Frontal cortex (tissue), 4 donors: ENCODE data around the gene SLC38A5. TPM values are rescaled to one million over a fixed set of nuclear protein-coding genes. Genes with fewer than 3 reads are reported as not detected.
"Not testable (repeated sequence)": the region's sequence is repeated elsewhere in the genome, so short reads cannot be mapped to it uniquely, and the experiment has no call there.

ENCODE experiments used
- DNase-seq, 2 donors: peaks; one replicate each; pipeline ENCODE4 v3.0.0; 2012; ENCODE audit warnings: low spot score in 2 of 2
- FAIRE-seq: peaks from 2 replicates; lab custom pipeline; 2012; peaks lifted over from hg19 to GRCh38; lab: Jason Lieb, UNC
- small RNA-seq: library from RNA; depleted of rRNA; stranded (forward); fragments of <200 nt; gene quantifications from one replicate; pipeline ENCODE3, GENCODE V24; 2014
- total RNA-seq: library from RNA; depleted of rRNA; stranded (reverse); fragments of >200 nt; gene quantifications from one replicate; pipeline ENCODE4 v1.2.3, GENCODE V29; 2014
- donor health status: control.
- donor health status: control.
- donor health status: control.

The SLC38A5 gene
- total RNA-seq, 1 donor from 2014 or later, result 25.3 TPM

DNA sequence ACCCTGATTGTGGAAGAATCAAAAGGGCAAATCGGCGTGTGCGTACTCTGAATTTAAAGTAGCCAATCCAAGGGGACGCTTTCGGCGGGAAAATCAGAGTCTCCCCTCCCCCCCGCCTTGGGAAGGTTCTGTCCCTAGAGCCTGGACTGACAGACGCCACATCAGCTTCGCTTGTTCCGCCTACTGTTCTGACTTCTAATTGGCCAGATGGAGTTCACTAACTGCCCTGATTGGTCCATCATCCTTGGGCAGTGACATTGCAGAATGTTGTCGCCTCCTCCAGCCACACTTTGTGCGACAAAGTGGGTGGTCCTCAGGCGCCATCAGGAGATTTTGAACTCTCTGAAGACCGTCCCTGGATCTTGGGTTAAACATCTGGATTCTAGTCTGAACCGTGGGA lies 58.2 kb downstream of the SLC38A5 start, which contains the start of gene SSX4B:
TSS of gene SSX4B (minus strand) at position 101 of the 400 bp plus-strand sequence. CDS start 588 bp downstream, outside the sequence.
- FAIRE-seq, DNase-seq: not testable (repeated sequence)

Small RNAs within 50 kb of the gene (small RNA-seq; reads per million reads assigned to genes)
- not detected for gene AL606490.4

Other genes starting within 250 kb of the SLC38A5 start
- not detected for gene SSX1, start 214.9 kb downstream of the SLC38A5 start, total RNA-seq
- not detected for gene SSX3, start 113.6 kb downstream of the SLC38A5 start, total RNA-seq
- not detected for gene SSX4, start 86.7 kb downstream of the SLC38A5 start, total RNA-seq
- not detected for gene SSX4B, start 58.3 kb downstream of the SLC38A5 start, total RNA-seq
- 36.3 TPM for gene FTSJ1, start 5.9 kb upstream of the SLC38A5 start, total RNA-seq
- gene PORCN, start 38.7 kb upstream of the SLC38A5 start, total RNA-seq, result 7.3 TPM
- 53.4 TPM for gene EBP, start 51.5 kb upstream of the SLC38A5 start, total RNA-seq
- gene TBC1D25, start 69.5 kb upstream of the SLC38A5 start, total RNA-seq, result 4.9 TPM
- 188 TPM for gene RBM3, start 104.2 kb upstream of the SLC38A5 start, total RNA-seq
- 56.7 TPM for gene WDR13, start 127.2 kb upstream of the SLC38A5 start, total RNA-seq
- gene WAS, start 213.5 kb upstream of the SLC38A5 start, total RNA-seq, result 2.0 TPM
- gene SUV39H1, start 226.5 kb upstream of the SLC38A5 start, total RNA-seq, result 2.9 TPM